ENCODE results near the gene KXD1. TPM values are rescaled to one million over a fixed set of nuclear protein-coding genes. Genes with fewer than 3 reads are reported as not detected.

KXD1 gene
- total RNA-seq, 1 donor from 2014 or later = 131 TPM

- no peak for DNase-seq (ENCODE audit: extremely low spot score in 2 of 2)
- intact Hi-C loops (cut with DNase I) = no loop called here
- H3K36me3 ChIP-seq = no peaks in the 10 kb centered on the region
- H3K4me3 ChIP-seq = no peak overlapping the region
- TF ChIP-seq POLR2AphosphoS5 (IDR thresholded peaks at IDR 0.05; ENCODE audit: insufficient read depth in 1 of 2, low read depth in 1 of 2) = no peak
- H3K27ac ChIP-seq = no peak overlapping the region
- H3K4me1 ChIP-seq = peaks cover under 1% of the 10 kb centered on the region
- H3K27me3 ChIP-seq = no peaks in the 10 kb centered on the region
- H3K9me3 ChIP-seq = no peaks in the 10 kb centered on the region
These were observed 44.2 kb downstream of the KXD1 start for GRCh38 chr19:18601875-18602274.

- no peak for DNase-seq (ENCODE audit: extremely low spot score in 2 of 2)
- Histone ChIP-seq H3K9me3 (no peaks in the 10 kb centered on the region), H3K4me1 (peaks cover 14% of the 10 kb centered on the region), H3K27me3 (no peaks in the 10 kb centered on the region), H3K4me3 (no peak overlapping the region), H3K27ac (no peak overlapping the region), H3K36me3 (no peaks in the 10 kb centered on the region)
- no peak for TF ChIP-seq POLR2A (IDR thresholded peaks at IDR 0.05)
- TF ChIP-seq POLR2AphosphoS5 (IDR thresholded peaks at IDR 0.05; ENCODE audit: insufficient read depth in 1 of 2, low read depth in 1 of 2) = no peak
- TF ChIP-seq CTCF (IDR thresholded peaks at IDR 0.05) = no peak
- intact Hi-C loops (cut with DNase I) = no loop called here
These were observed 45.7 kb downstream of the KXD1 start for GRCh38 chr19:18603255-18603957.

- TF ChIP-seq POLR2A (IDR thresholded peaks at IDR 0.05) = no peak
- TF ChIP-seq CTCF (IDR thresholded peaks at IDR 0.05) = no peak
- no peak for TF ChIP-seq POLR2AphosphoS5 (IDR thresholded peaks at IDR 0.05; ENCODE audit: insufficient read depth in 1 of 2, low read depth in 1 of 2)
- intact Hi-C loops (cut with DNase I) = no loop called here
- H3K9me3 ChIP-seq = no peaks in the 10 kb centered on the region
- no peaks in the 10 kb centered on the region for H3K36me3 ChIP-seq
- H3K27me3 ChIP-seq = no peaks in the 10 kb centered on the region
- no peak overlapping the region for H3K4me3 ChIP-seq
- H3K27ac ChIP-seq = no peak overlapping the region
- DNase-seq (ENCODE audit: extremely low spot score in 2 of 2) = no peak
- H3K4me1 ChIP-seq = peaks cover 14% of the 10 kb centered on the region
These were observed 46.5 kb downstream of the KXD1 start for GRCh38 chr19:18603958-18604819.

GRCh38 chr19:18604820-18605159 lies 47.1 kb downstream of the KXD1 start:
- H3K27ac ChIP-seq = no peak overlapping the region
- H3K27me3 ChIP-seq = no peaks in the 10 kb centered on the region
- DNase-seq (ENCODE audit: extremely low spot score in 2 of 2) = no peak
- intact Hi-C loops (cut with DNase I) = no loop called here
- no peaks in the 10 kb centered on the region for H3K9me3 ChIP-seq
- H3K36me3 ChIP-seq = no peaks in the 10 kb centered on the region
- peaks cover 14% of the 10 kb centered on the region for H3K4me1 ChIP-seq
- no peak overlapping the region for H3K4me3 ChIP-seq
- no peak for TF ChIP-seq CTCF (IDR thresholded peaks at IDR 0.05)
- TF ChIP-seq POLR2AphosphoS5 (IDR thresholded peaks at IDR 0.05; ENCODE audit: insufficient read depth in 1 of 2, low read depth in 1 of 2) = no peak
- TF ChIP-seq POLR2A (IDR thresholded peaks at IDR 0.05) = no peak

GRCh38 chr19:18605196-18605545 lies 47.5 kb downstream of the KXD1 start:
- intact Hi-C loops (cut with DNase I) = no loop called here
- no peaks in the 10 kb centered on the region for H3K27me3 ChIP-seq
- H3K4me1 ChIP-seq = peaks cover 14% of the 10 kb centered on the region
- TF ChIP-seq CTCF (IDR thresholded peaks at IDR 0.05) (no peak), POLR2AphosphoS5 (IDR thresholded peaks at IDR 0.05; ENCODE audit: insufficient read depth in 1 of 2, low read depth in 1 of 2) (no peak), POLR2A (IDR thresholded peaks at IDR 0.05) (no peak)
- no peak for DNase-seq (ENCODE audit: extremely low spot score in 2 of 2)
- H3K36me3 ChIP-seq = no peaks in the 10 kb centered on the region
- H3K9me3 ChIP-seq = no peaks in the 10 kb centered on the region
- H3K4me3 ChIP-seq = no peak overlapping the region
- no peak overlapping the region for H3K27ac ChIP-seq

All from vagina (tissue), 2 donors.